ENCODE results near the gene SLC31A2. TPM values are rescaled to one million over a fixed set of nuclear protein-coding genes. Genes with fewer than 3 reads are reported as not detected.

Gene SLC31A2
- polyA plus RNA-seq, 1 of the 3 experiments (the other 2 are of a cell fraction): 6.4 TPM

GRCh38 chr9:113129466-113129865, 21.3 kb upstream of the SLC31A2 start:
- Histone ChIP-seq H3K27me3 (ENCODE audit: insufficient read depth) (no peaks in the 10 kb centered on the region; the same call in 1 of the 2 replicates), H3K9me3 (no peaks in the 10 kb centered on the region), H3K4me2 (no peak overlapping the region), H4K20me1 (ENCODE audit: insufficient read depth) (no peaks in the 10 kb centered on the region), H3K4me1 (ENCODE audit: control insufficient read depth in 1 of 2, insufficient read depth in 2 of 2, low read depth in 1 of 2, low read length in 1 of 2) (no peaks in the 10 kb centered on the region), H3K9ac (no peak overlapping the region), H3F3A (replicated peaks; ENCODE audit: insufficient read depth) (no peaks in the 10 kb centered on the region), H2AFZ (ENCODE audit: low read depth) (no peak overlapping the region), H3K27ac (ENCODE audit: low read depth in 2 of 2, low read length in 1 of 2) (no peak overlapping the region), H3K4me3 (ENCODE audit: low read depth in 2 of 2, low read length in 1 of 2) (no peak overlapping the region), H3K36me3 (replicated peaks in 1 of 2; ENCODE audit: control insufficient read depth in 1 of 2, insufficient read depth in 2 of 2, low read length in 1 of 2) (no peaks in the 10 kb centered on the region), H3K9me2 (no peaks in the 10 kb centered on the region), H3K79me2 (ENCODE audit: insufficient read depth) (no peaks in the 10 kb centered on the region)
- ChIA-PET CTCF (no interaction called here), POLR2A (no interaction called here)
- DNase-seq: no peak
- TF ChIP-seq JUND (IDR thresholded peaks at IDR 0.05): no peak
- TF ChIP-seq EP300 (IDR thresholded peaks at IDR 0.05; ENCODE audit: borderline replicate concordance in 1 of 2, low read depth in 1 of 2, low read length in 1 of 2): no peak
- TF ChIP-seq FOSL2 (IDR thresholded peaks at IDR 0.05; ENCODE audit: borderline replicate concordance, low read depth): no peak
- no peak for TF ChIP-seq MAX (IDR thresholded peaks at IDR 0.05; ENCODE audit: low read depth)
- no peak for TF ChIP-seq USF1 (IDR thresholded peaks at IDR 0.05; ENCODE audit: borderline replicate concordance, low read depth)
- TF ChIP-seq RXRA (IDR thresholded peaks at IDR 0.05; ENCODE audit: borderline replicate concordance, low read depth): no peak
- no peak for TF ChIP-seq RAD21 (IDR thresholded peaks at IDR 0.05; ENCODE audit: low read length)
- no peak for TF ChIP-seq MXI1 (IDR thresholded peaks at IDR 0.05; ENCODE audit: low read depth, low read length)
- no peak for TF ChIP-seq RCOR1 (IDR thresholded peaks at IDR 0.05; ENCODE audit: low read length)
- TF ChIP-seq FOXJ3 (CRISPR knock-in tag; IDR thresholded peaks at IDR 0.05): no peak
- no peak for TF ChIP-seq SIN3A (IDR thresholded peaks at IDR 0.05; ENCODE audit: borderline replicate concordance, low read depth, low read length)
- TF ChIP-seq GABPA (IDR thresholded peaks at IDR 0.05; ENCODE audit: low read depth): no peak
- no peak for TF ChIP-seq GATA2 (CRISPR knock-in tag; IDR thresholded peaks at IDR 0.05)
- TF ChIP-seq RFX5 (IDR thresholded peaks at IDR 0.05; ENCODE audit: low read length): no peak
- TF ChIP-seq ELF1 (IDR thresholded peaks at IDR 0.05): no peak

- no peaks in the 10 kb centered on the region; the same call in 1 of the 2 replicates for H3K27me3 ChIP-seq (ENCODE audit: insufficient read depth)
- no peak overlapping the region for H3K9ac ChIP-seq
- no peaks in the 10 kb centered on the region for H3K4me1 ChIP-seq (ENCODE audit: control insufficient read depth in 1 of 2, insufficient read depth in 2 of 2, low read depth in 1 of 2, low read length in 1 of 2)
- no peak for DNase-seq
- ChIA-PET CTCF (interaction anchor here (1.1 kb wide), 1 partner anchor 31 kb away, joined by 5 read pairs; no protein-coding TSS in a partner anchor), POLR2A (no interaction called here)
- H3K36me3 ChIP-seq (replicated peaks in 1 of 2; ENCODE audit: control insufficient read depth in 1 of 2, insufficient read depth in 2 of 2, low read length in 1 of 2): no peaks in the 10 kb centered on the region
- no peak overlapping the region for H3K4me3 ChIP-seq (ENCODE audit: low read depth in 2 of 2, low read length in 1 of 2)
- TF ChIP-seq POLR2AphosphoS5 (IDR thresholded peaks at IDR 0.05; ENCODE audit: low read depth, low read length) (no peak), REST (IDR thresholded peaks at IDR 0.05; ENCODE audit: low read depth, low read length) (no peak), EZH2phosphoT487 (IDR thresholded peaks at IDR 0.05; ENCODE audit: borderline replicate concordance, low read depth) (no peak), RXRA (IDR thresholded peaks at IDR 0.05; ENCODE audit: borderline replicate concordance, low read depth) (no peak), GABPA (IDR thresholded peaks at IDR 0.05; ENCODE audit: low read depth) (no peak)
- no peak overlapping the region for H3K27ac ChIP-seq (ENCODE audit: low read depth in 2 of 2, low read length in 1 of 2)
- no peak overlapping the region for H3K4me2 ChIP-seq
- no peaks in the 10 kb centered on the region for H3K9me3 ChIP-seq
- H3F3A ChIP-seq (replicated peaks; ENCODE audit: insufficient read depth): no peaks in the 10 kb centered on the region
- WGBS (ENCODE audit: low lambda C conversion rate): 20% methylated on average over 4 of the region's 4 CpGs
- H3K79me2 ChIP-seq (ENCODE audit: insufficient read depth): no peaks in the 10 kb centered on the region
- no peaks in the 10 kb centered on the region for H3K9me2 ChIP-seq
- no peak overlapping the region for H2AFZ ChIP-seq (ENCODE audit: low read depth)
- H4K20me1 ChIP-seq (ENCODE audit: insufficient read depth): no peaks in the 10 kb centered on the region
Measured at GRCh38 chr9:113129884-113130283, 20.9 kb upstream of the SLC31A2 start.

All from SK-N-SH (cell line).